ENCODE measurements around the gene CADPS. TPM values are rescaled to one million over a fixed set of nuclear protein-coding genes. Genes with fewer than 3 reads are reported as not detected.

The CADPS gene
- polyA plus RNA-seq, 3 donors = not detected

DNA sequence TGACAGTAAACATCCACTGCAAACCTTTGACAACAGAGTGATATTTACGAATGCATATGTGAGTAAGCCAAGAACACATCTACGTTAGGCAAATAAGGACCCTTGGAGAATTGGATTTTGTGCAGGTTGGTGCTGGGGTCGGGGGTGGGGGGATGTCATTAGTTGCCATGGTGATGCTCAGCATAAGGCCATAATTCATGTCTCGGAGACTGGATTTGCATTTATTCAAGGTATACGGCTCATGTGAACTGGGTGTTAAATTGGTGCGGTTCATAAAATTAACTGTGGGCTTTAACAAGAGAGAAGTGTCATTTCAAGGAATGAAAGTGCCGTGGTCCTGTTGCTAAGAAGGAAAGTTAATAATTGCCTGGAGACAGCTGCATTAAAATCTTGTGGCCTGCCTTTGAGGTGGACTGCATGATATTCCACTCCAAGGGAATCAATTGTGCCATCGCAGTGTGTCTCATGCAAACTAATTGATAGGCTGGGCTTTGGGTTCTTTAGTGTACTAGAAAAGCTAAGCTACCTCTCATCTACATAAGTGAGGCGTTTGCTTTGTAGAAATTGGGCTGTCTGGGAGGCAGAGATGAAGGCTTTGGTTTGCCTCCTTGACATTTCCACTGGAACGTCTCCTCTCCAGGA, 273.0 kb downstream of the CADPS start:
- Histone ChIP-seq H3K4me3 (replicated peaks in 1 of 3; ENCODE audit: low read depth in 2 of 3, low read length in 3 of 3) (no peak overlapping the region), H3K27ac (ENCODE audit: low read depth in 1 of 2, low read length in 2 of 2) (no peak overlapping the region), H2AFZ (ENCODE audit: insufficient read depth, low read depth, low read length, poor library complexity, severe bottlenecking) (no peak overlapping the region), H4K20me1 (ENCODE audit: insufficient read depth, low read length) (no peaks in the 10 kb centered on the region), H3K9me3 (replicated peaks in 1 of 2; ENCODE audit: control insufficient read depth in 1 of 2, insufficient read depth in 1 of 2, low read length in 2 of 2) (no peaks in the 10 kb centered on the region), H3K79me2 (ENCODE audit: insufficient read depth, low read length) (no peaks in the 10 kb centered on the region), H3K4me2 (replicated peaks; ENCODE audit: extremely low read depth, low read length, poor library complexity, severe bottlenecking) (no peak overlapping the region), H3K4me1 (ENCODE audit: control insufficient read depth in 1 of 2, insufficient read depth in 2 of 2, low read length in 2 of 2) (no peaks in the 10 kb centered on the region), H3K9ac (ENCODE audit: insufficient read depth, low read length, poor library complexity, severe bottlenecking) (no peak overlapping the region), H3K36me3 (replicated peaks in 1 of 2; ENCODE audit: control insufficient read depth in 1 of 2, insufficient read depth in 2 of 2, low read length in 2 of 2) (no peaks in the 10 kb centered on the region), H3K27me3 (ENCODE audit: control insufficient read depth in 2 of 2, insufficient read depth in 2 of 2, low read length in 2 of 2) (no peaks in the 10 kb centered on the region)
- 82% methylated on average over 7 of the region's 10 CpGs for WGBS (ENCODE audit: insufficient coverage)
- TF ChIP-seq, protein P1, sequence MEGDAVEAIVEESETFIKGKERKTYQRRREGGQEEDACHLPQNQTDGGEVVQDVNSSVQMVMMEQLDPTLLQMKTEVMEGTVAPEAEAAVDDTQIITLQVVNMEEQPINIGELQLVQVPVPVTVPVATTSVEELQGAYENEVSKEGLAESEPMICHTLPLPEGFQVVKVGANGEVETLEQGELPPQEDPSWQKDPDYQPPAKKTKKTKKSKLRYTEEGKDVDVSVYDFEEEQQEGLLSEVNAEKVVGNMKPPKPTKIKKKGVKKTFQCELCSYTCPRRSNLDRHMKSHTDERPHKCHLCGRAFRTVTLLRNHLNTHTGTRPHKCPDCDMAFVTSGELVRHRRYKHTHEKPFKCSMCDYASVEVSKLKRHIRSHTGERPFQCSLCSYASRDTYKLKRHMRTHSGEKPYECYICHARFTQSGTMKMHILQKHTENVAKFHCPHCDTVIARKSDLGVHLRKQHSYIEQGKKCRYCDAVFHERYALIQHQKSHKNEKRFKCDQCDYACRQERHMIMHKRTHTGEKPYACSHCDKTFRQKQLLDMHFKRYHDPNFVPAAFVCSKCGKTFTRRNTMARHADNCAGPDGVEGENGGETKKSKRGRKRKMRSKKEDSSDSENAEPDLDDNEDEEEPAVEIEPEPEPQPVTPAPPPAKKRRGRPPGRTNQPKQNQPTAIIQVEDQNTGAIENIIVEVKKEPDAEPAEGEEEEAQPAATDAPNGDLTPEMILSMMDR (IDR thresholded peaks at IDR 0.05) = no peak
- intact Hi-C loops (cut with micrococcal nuclease) = no loop called here
- Mint-ChIP-seq H3K9me3 (peaks cover 0 to 2% (median 0%) of the 10 kb centered on the region in 7 donors), H3K4me1 (no peaks in the 10 kb centered on the region), H3K27ac (no peak overlapping the region), H3K36me3 (no peaks in the 10 kb centered on the region), H3K27me3 (ENCODE audit: low read depth in 3 of 3) (peaks cover 0 to 5% (median 3%) of the 10 kb centered on the region in 3 donors), H3K4me3 (no peak overlapping the region)
- DNase-seq = no peak

DNA sequence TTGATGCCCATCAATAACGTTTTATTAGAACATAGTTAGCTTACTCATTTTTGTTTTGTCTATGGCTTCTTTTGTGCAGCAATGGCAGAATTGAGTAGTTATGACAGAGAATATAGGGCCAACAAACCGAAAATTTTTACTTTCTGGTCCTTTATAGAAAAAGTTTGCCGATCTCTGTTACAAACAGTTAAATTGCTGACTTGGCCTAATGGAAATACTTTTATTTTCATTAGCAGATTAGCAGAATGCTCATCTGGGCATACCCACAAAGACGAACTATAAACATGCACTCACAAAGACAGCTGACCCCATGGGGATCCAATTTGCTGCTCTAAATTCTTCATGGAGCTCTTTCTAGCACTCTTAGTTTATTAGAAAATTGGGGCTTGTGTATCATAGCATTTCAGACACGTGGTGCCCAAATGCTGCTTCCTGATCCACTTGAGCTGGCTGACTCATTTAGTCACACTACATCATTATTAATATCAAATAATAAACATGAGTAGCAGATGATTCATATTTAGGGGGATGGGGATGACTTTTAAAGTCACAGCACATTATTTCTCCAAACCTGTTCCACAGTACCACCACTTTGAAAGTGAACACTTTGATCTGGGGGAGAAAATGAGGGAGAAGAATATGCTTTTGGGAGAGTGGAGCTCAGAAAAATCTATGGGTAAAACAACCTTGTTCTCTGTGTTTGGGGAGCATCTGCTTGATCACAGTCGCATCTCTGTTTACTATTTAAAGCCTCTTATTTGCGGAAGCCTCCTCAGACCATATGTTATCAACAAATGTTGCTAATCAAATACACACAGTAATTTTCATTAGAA, 273.8 kb downstream of the CADPS start:
- no peaks in the 10 kb centered on the region for H4K20me1 ChIP-seq (ENCODE audit: insufficient read depth, low read length)
- no peaks in the 10 kb centered on the region for H3K4me1 ChIP-seq (ENCODE audit: control insufficient read depth in 1 of 2, insufficient read depth in 2 of 2, low read length in 2 of 2)
- Mint-ChIP-seq H3K4me3 (no peak overlapping the region), H3K9me3 (peaks cover 0 to 2% (median 0%) of the 10 kb centered on the region in 7 donors), H3K27ac (no peak overlapping the region), H3K4me1 (no peaks in the 10 kb centered on the region), H3K36me3 (no peaks in the 10 kb centered on the region), H3K27me3 (ENCODE audit: low read depth in 3 of 3) (peaks cover 0 to 5% (median 3%) of the 10 kb centered on the region in 3 donors)
- no peak for DNase-seq
- H3K4me2 ChIP-seq (replicated peaks; ENCODE audit: extremely low read depth, low read length, poor library complexity, severe bottlenecking) = no peak overlapping the region
- H3K9me3 ChIP-seq (replicated peaks in 1 of 2; ENCODE audit: control insufficient read depth in 1 of 2, insufficient read depth in 1 of 2, low read length in 2 of 2) = no peaks in the 10 kb centered on the region
- TF ChIP-seq, protein P1 (IDR thresholded peaks at IDR 0.05) = no peak
- WGBS (ENCODE audit: insufficient coverage) = 60% methylated on average over 1 of the region's 7 CpGs
- H3K27me3 ChIP-seq (ENCODE audit: control insufficient read depth in 2 of 2, insufficient read depth in 2 of 2, low read length in 2 of 2) = no peaks in the 10 kb centered on the region
- no peak overlapping the region for H3K27ac ChIP-seq (ENCODE audit: low read depth in 1 of 2, low read length in 2 of 2)
- H3K79me2 ChIP-seq (ENCODE audit: insufficient read depth, low read length) = no peaks in the 10 kb centered on the region
- intact Hi-C loops (cut with micrococcal nuclease) = no loop called here
- no peak overlapping the region for H2AFZ ChIP-seq (ENCODE audit: insufficient read depth, low read depth, low read length, poor library complexity, severe bottlenecking)
- H3K9ac ChIP-seq (ENCODE audit: insufficient read depth, low read length, poor library complexity, severe bottlenecking) = no peak overlapping the region
- no peak overlapping the region for H3K4me3 ChIP-seq (replicated peaks in 1 of 3; ENCODE audit: low read depth in 2 of 3, low read length in 3 of 3)
- no peaks in the 10 kb centered on the region for H3K36me3 ChIP-seq (replicated peaks in 1 of 2; ENCODE audit: control insufficient read depth in 1 of 2, insufficient read depth in 2 of 2, low read length in 2 of 2)
